SK-N-SH treated with all-trans-retinoic acid at 6 μM for 48 hours (cell line): ENCODE measurements around the gene EMP3.

Experiments used
- ARNTL ChIP-seq: fragments of 450-650 bp; formaldehyde crosslinking; IDR thresholded peaks from 2 replicates; pipeline ENCODE4 v1.5.0; 2020; ENCODE audit warnings: low read depth, mild to moderate bottlenecking, moderate library complexity, borderline replicate concordance
- CSDC2 ChIP-seq: fragments of 250-450 bp; sonication (Bioruptor Pico); IDR thresholded peaks from 2 replicates; pipeline ENCODE4 v1.5.0; 2020; ENCODE audit warnings: mild to moderate bottlenecking, moderate library complexity
- ISL1 ChIP-seq: fragments of 250-450 bp; sonication (Bioruptor Pico); IDR thresholded peaks from 2 replicates; pipeline ENCODE4 v2.1.2; 2022; ENCODE audit warnings: mild to moderate bottlenecking, moderate library complexity
- PATZ1 ChIP-seq: fragments of 250-450 bp; sonication (Bioruptor Pico); IDR thresholded peaks from 2 replicates; pipeline ENCODE4 v1.8.0; 2020; ENCODE audit warnings: mild to moderate bottlenecking, moderate library complexity, borderline replicate concordance
- RARB ChIP-seq: fragments of 250-450 bp; sonication (Bioruptor Pico); IDR thresholded peaks from 2 replicates; pipeline ENCODE4 v1.8.0; 2021; ENCODE audit warnings: mild to moderate bottlenecking, moderate library complexity
- SNAI2 ChIP-seq: fragments of 250-450 bp; sonication (Bioruptor Pico); IDR thresholded peaks from 2 replicates; pipeline ENCODE4 v1.5.0; 2020; ENCODE audit warnings: mild to moderate bottlenecking, moderate library complexity
- TOX ChIP-seq: fragments of 250-450 bp; sonication (Bioruptor Pico); IDR thresholded peaks from 2 replicates; pipeline ENCODE4 v1.8.0; 2021; ENCODE audit warnings: mild to moderate bottlenecking, moderate library complexity, borderline replicate concordance
- ZFP30 ChIP-seq: fragments of 450-650 bp; formaldehyde crosslinking; IDR thresholded peaks from 2 replicates; pipeline ENCODE4 v1.5.0; 2022; ENCODE audit warnings: mild to moderate bottlenecking, moderate library complexity

GRCh38 chr19:48332351-48332661 is 7.0 kb downstream of the EMP3 start:
- TF ChIP-seq ISL1 (no peak), CSDC2 (CRISPR knock-in tag) (no peak), TOX (CRISPR knock-in tag) (no peak), PATZ1 (CRISPR knock-in tag) (no peak), ARNTL (CRISPR knock-in tag) (no peak), ZFP30 (CRISPR knock-in tag) (no peak), SNAI2 (CRISPR knock-in tag) (no peak), RARB (CRISPR knock-in tag) (no peak)
